OCI-M2 (cell line): ENCODE results near the gene TBC1D12.
"Not testable (repeated sequence)": the region's sequence is repeated elsewhere in the genome, so short reads cannot be mapped to it uniquely, and the experiment has no call there.

Experiments
- DNase-seq: peaks from one replicate; lab custom pipeline; 2025; ENCODE audit not compliant: unreplicated experiment; lab: John Stamatoyannopoulos, UW

TBC1D12 gene

DNA sequence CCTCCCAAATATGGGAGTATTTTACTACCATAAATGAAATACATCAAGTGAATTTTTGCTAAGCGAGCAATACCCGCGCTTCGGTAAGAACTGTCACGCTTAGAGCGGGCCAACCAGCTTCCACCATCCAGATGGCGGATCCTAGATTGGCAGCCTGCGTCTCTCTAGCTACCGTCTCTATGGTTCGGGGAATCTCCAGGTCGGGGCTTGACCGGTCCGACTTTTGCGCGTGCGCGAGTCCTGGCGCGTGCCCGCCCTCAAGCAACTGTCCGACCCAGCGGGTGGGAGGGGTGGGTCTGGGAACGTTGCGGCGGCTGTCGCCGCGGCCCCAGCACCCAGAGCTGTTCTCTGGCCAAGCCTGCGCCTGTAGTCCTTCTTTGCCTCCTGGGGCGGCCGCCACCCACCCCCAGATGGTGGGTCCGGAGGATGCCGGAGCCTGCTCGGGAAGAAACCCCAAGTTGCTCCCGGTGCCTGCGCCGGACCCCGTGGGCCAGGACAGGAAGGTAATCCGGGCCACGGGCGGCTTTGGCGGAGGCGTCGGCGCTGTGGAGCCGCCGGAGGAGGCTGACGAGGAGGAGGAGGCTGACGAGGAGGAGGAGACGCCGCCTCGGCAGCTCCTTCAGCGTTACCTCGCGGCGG is at the start of gene TBC1D12:
TBC1D12 (plus strand) TSS at position 338 of the 639 bp plus-strand sequence; CDS start at position 411, 73 bp downstream.
- DNase-seq = peak; percentile 87

DNA sequence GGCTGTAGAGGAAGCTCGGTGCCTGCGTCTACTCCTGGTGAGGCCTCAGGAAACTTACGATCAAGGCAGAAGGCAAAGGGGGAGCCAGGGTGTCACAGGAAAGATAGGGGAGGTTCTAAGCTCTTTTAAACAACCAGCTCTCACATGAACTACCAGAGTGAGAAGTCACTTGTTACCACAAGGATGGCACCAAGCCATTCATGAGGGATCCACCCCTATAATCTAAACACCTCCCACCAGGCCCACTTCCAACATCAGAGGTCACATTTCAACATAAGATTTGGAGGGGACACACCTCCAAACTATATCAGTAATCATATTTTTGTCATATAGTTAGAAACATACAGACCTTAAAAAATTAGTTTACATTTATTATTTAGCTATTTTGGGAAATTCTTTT is 49.0 kb upstream of the TBC1D12 start:
- no peak for DNase-seq

DNA sequence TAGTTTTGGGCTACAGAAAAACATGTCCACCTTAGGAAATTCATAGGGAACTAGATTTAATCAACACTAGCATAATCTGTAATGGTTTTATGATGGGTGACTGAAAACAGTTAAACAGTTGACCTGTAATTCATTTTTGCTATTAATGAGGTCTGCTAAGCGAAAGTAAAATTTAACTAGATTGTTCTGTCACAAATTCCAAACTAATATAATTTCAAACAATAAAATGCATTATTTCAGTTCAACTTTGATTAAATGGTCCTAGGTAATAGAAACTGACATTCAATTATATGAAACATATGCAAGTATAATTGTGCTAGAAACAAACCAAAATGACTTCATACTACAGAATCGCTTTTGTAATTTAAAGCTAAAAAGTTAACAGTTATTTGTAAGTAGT is 46.5 kb upstream of the TBC1D12 start:
- no peak for DNase-seq

DNA sequence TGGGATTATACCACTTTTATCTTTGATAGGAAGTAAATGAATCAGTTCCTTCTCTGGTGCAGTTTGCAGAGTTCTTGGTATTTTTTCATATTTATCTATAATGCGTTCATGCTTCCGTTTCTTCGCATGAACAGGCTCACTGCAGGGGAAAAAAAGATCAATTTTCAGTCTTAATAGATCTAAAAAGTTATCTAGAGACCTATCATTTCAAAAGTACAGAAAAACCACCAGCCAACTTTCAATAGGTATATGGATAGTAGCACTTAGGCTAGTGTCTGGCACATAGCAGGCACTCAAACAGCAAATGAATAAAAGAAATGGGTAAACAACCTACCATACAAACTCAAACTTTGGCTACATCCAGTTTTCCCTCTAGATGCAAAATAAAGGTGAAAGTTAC is 45.1 kb upstream of the TBC1D12 start:
- no peak for DNase-seq

DNA sequence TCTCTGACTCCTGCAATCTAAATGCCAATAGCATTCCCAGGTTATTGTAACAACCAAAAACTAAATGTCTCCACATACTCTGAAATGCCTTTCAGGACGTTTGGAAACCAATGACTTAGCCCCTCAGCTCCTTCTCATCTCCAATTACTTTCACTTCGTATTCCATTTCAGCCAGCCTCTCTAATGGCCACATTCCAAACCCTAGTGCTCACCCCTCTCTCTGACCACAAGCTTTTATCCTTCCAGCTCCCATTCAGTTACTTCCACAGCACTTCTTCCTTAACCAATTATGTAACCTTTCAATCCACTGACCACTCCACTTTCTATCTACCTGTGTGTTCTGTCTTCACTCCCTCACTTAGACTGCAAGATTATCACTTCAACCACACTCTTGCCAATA is 43.9 kb upstream of the TBC1D12 start:
- DNase-seq = no peak

DNA sequence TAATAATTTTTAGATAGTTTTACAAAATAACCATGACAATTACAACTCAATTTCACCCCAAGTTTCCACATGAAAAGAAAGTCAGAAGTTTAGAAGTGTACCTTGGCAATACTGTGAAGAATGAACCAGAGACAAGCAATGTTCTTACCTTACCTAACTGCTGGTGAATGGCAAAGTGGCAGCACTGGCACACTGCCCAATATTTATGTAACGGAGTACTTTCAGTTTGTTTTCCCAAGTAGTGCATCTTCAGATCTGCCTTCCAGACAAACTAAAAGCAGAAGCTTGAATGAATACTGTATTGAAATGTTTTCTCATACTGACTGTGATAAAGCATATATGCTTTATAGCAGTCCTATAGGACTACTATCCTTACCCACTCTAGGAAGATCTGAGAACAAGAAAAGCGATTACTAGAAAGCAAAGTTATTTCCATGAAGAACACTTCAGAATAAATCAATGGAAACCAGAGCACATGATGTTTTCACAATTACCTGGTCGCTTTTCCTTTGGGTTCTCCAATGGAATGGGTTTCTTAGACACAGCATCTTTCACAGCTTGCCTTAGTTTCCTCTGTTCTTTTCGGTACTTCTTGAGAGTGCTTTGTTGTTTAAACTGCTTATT is 41.1 kb upstream of the TBC1D12 start:
- DNase-seq = no peak

DNA sequence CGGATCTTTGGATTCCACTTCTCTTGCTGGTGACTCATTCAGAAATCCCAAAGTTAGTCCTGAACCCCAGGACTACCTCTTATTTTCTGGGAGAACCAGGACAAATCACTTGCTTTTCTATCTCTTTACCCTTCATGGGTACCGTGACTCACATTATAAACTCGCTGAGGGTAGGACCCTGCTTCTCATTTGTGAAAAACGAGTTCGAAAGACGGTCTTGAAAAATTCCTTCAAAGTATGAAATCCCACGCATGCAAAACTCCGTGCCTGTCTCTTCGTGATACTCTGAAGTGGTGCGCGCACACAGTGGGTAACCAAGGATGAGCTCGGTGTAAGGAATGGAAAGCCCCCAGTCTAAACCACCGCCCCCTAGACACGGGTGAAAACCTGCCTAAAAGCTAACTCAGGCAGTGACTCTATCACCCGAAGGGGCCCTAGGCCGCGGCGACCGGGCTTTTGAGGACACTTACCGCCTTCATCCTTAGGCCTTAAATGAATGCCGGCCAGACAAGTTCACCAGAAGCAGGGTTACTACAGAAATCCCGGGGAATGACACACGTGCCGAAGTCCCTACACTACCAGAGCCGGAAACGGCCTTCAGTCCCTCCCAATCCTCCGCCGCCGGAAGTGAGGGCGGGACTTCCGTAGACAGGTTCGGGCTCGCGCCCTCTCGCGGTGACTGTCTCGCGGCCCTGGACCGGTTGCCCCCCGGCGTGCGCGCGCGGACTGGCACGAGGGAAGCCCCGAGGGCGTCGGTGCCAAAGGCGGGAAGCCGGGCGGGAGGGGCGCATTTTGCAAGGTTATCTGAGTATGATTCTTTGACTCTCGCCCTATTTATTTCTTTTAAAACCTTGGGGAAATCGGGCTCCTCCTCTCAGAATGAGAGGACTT is 39.7 kb upstream of the TBC1D12 start, which contains the start of gene NOC3L:
NOC3L (minus strand) TSS at position 580 of the 891 bp plus-strand sequence; CDS start at position 479, 101 bp downstream.
- DNase-seq = peak; percentile 64

DNA sequence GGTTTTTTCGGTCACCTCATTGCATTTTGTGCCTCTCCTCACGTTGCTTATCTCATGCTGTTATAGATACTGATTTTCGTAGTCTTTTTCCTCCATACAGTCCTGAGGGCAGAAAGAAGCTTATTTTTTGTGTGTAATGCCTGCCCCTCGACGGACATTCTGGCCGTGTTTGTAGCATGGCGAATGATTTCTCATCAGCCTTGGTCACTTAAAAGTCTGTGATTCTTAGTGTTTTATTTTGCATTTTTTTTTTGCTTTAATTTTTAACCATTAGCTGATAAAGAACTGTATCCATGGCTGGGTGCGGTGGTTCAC is 39.1 kb upstream of the TBC1D12 start:
- DNase-seq = no peak

DNA sequence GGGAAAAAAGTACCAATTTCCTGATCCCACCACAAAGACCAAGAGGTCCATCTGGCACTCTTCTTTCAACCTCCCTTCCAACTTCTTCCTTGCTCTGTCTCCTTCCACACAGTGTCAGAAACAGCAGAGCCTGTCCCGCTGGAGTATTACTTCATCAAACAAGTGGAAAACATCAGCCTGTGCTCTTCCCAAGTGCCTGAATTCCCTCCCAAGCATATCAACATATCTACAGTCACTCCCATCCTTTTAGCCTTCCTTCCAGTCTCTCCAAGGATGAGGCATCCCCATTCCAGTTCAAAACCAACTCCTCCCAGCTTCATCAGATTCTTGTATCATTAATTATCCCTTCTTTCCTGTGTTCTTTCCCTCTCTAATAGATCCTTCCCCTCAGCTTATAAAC is 37.9 kb upstream of the TBC1D12 start:
- no peak for DNase-seq

DNA sequence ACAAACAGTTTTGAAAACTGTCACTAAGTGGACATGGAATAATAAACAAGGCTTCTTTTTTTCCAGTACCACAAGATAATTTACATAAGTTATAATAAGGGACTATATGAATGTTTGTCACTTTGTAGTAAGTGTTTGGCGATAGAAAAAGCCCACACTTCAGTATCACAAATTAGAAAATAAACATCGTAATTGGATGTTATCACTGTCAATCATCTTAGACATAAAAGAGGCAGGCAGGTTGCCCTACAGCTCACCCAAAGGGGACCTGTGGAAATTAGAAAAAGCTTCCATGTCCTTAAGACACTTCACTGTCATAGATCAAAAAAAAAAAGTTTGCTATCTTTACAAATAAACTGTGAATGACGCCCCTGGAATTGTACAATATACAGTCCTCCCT is 36.0 kb upstream of the TBC1D12 start:
- DNase-seq = no peak

DNA sequence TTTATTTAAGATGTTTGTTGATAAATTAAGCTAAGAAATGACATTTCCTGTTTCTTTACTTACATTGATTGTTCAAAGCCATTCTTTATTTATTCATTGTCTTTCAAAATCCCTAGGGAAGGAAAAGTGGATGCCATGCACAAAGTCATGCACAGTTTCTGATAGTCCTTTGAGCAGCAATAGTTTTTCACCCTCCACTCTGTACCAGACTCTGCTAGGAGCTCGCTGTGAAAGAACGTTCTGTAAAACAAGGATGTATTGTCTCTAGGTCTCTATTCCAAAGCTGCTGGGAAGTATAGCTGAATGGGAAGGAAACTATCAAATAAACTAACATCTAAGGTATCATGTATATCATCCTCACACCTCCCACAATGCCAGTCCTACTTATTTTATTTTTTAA is 31.8 kb upstream of the TBC1D12 start:
- no peak for DNase-seq

DNA sequence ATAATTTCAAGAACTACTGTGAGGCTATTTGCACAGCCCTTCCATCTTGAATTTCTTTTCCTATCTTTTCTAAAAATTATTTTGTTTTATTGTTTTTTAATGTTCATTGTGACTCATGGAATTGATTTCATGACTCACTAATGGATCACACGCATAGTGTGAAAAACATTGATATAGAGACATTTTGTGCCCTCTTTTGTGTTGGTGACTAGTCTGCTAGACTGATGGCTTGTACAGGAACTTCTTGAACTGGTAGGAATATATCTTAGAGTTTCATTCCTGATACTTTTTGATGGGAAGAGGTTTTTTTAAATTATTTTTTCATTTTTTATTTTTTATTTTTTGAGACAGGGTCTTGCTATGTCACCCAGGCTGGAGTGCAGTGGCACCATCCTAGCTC is 27.0 kb upstream of the TBC1D12 start:
- DNase-seq = no peak

DNA sequence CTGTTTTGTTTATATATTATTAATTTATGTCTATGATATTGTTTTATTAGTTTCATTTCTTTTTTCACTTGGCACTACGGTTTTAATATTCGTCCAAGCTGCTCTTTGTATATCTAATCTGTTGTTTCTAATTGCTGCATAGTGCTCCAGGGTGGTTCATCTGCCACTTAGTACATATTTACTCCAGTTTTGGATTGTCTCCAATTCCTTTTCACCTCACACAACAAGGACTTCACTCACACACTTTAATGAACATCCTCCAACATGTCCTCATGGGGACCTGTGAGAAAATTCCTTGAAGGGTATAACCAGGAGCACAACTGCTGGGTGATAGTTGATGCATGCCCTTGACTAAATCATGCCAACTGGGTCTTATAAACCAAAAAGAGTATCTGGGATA is 25.5 kb upstream of the TBC1D12 start:
- no peak for DNase-seq

DNA sequence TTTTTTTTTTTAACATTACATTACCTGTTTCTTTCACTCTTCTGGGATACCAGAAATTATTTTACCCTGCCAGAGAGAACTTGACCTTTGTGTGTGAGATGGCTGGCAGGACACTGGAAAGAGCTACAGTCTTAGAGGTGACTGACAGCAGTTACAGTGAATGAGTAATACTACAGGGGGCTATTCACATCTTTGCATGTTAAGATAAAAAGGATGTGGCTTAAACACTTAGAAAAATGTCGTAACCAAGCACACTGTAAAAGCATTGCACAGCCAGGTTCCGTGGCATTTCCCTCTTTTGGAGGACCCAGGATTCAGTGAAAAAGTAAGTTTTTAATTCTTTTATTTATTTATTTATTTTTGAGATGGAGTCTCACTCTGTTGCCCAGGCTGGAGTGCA is 18.8 kb upstream of the TBC1D12 start:
- no peak for DNase-seq

DNA sequence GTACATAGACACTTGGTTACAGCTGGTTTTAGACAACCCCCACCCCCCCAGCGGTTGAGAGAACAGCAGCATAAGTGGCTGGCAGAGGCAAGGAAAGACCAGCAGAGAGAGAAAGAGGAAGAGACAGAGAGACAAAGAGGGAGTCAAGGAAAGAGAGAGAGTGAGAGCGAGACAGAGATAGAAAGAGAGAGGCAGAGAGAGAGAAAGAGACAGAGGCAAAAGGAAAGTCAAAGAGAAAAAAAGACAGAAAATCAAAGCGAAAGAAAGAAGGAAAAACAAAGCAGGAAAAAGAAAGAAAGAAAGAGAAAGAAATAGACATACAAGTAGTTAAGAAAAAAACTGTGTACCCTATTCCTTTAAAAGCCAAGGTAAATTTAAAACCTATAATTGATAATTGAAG is 16.6 kb upstream of the TBC1D12 start:
- not testable (repeated sequence) for DNase-seq

DNA sequence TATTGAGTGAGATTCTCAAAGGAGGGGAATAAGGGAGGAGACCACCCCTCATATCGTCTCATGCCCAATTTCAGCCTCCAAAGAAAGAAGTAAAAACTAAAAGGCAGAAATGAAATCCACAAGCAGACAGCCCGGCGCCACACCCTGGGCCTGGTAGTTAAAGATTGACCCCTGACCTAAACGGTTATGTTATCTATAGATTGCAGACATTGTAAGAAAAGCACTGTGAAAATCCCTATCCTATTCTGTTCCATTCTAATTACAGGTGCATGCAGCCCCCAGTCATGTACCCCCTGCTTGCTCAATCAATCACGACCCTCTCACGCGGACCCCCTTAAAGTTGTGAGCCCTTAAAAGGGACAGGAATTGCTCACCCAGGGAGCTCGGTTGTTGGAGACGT is 10.2 kb upstream of the TBC1D12 start:
- not testable (repeated sequence) for DNase-seq

DNA sequence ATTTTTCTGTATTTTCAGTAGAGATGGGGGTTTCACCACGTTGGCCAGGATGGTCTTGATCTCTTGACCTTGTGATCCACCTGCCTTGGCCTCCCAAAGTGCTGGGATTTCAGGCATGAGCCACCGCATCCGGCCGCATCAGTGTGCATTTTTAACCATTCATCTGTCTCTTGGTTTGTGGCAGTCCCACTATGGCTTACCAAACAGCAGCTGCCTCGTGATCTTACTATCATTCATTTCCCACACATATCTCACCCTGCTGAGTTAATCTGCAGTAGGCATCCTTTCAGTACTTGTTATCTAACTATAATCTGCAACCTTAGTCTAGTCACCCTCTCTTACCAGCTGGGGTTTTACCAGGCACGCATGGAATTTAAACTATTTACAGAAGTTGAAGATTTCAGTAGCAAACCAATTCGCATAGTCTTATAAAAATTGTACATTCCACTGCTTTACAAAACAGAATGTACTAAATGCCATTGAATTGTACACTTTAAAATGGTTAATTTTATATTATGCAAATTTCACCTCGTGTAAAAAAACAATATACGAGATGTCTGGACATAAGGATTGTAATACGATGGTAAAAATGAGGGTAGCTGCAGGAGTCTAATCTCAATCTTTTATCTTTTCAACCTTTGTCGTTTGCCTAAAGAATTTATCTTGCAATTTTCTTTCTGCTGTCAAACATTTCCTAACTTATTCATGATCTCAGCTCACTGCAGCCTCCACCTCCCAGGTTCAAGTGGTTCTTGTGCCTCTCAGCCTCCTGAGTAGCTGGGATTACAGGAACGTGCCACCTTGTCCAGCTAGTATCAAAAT is 4.6 kb upstream of the TBC1D12 start:
- DNase-seq = no peak

DNA sequence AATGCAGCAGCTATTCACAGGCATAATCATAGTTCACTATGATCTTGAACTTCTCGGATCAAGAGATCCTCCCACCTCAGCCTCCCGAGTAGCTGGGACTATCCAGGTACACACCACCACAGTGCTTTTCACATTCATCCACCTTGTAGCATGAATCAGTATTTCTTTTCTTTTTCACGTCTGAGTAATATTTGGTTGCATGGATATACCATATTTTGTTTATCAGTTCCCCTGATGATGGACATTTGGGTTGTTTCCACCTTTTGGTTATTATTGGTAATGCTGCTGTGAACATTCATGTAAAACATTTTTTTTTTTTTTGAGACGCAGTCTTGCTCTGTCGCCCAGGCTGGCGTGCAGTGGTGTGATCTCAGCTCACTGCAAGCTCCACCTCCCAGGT is 3.6 kb upstream of the TBC1D12 start:
- DNase-seq = no peak

DNA sequence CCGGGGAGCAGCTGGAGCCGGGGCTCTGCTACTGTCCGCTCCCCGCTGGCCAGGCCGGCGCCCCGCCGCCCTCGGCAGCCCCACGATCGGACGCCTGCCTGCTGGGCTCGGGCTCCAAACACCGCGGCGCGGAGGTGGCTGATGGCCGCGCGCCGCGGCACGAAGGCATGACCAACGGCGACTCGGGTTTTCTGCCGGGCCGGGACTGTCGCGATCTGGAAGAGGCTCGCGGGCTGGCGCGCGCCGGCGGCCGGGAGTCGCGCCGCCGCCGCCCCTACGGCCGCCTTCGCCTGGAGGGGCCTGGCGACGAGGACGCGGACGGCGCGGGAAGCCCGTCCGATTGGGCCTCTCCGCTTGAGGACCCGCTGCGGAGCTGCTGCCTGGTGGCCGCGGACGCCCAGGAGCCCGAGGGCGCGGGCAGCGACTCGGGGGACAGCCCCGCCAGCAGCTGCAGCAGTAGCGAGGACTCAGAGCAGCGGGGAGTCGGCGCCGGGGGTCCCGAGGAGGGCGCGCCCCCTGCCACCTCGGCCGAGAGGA is 570 bp downstream of the TBC1D12 start:
- no peak for DNase-seq

DNA sequence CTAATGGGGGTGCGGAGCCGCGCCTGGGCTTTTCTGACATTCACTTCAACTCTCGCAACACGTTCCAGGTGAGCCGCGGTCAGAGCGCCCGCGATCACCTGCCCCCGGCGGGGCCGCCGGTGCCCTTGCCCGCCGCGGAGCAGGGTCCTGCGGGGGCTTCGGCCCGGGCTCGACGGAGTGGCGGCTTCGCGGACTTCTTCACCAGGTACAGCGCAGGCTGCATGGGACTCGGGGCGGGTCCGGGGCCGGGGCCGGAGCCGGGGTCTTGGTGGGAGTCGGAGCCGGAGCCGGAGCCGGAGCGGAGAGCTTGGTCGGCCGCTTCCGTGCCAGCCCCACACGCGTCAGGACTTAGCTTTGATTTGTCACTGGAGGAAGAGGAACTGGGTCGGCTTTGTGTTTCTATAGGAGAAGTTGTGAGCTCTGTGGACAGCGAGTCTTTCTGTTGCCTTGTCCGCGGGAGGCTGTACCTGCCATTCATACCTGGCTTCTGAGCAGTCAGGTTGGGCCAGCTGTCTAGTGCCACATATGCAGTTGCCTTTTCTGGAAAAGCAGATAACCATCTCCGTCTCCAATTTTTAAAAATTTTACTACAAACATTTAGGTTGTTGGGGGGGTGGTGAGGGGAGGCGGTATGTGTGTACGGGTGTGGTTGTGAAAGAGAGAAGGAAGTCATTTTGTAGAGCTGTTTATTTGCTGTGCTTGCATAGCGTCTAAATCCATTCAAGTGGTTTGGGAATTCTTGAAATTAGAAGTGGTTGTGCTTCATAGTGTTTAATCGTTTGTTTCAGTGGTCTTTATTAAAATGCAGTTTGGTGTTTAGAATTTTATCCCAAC is 1.3 kb downstream of the TBC1D12 start:
- DNase-seq = no peak
